IPS-18a (cell line): Measurements from ENCODE around the gene RNF220.
"Not testable (repeated sequence)": the region's sequence is repeated elsewhere in the genome, so short reads cannot be mapped to it uniquely, and the experiment has no call there.

Experiments
- H3K27ac ChIP-seq: one replicate; pipeline ENCODE4 v1.5.1; 2013; ENCODE audit warnings: low read length
- H3K27me3 ChIP-seq: one replicate; pipeline ENCODE4 v1.6.1; 2013; ENCODE audit warnings: mild to moderate bottlenecking, low read length; ENCODE audit not compliant: control insufficient read depth, insufficient read depth
- H3K36me3 ChIP-seq: one replicate; pipeline ENCODE4 v1.6.1; 2013; ENCODE audit warnings: low read depth, low read length; ENCODE audit not compliant: control insufficient read depth
- H3K4me1 ChIP-seq: one replicate; pipeline ENCODE4 v1.6.1; 2013; ENCODE audit warnings: low read depth, low read length; ENCODE audit not compliant: control insufficient read depth
- H3K4me3 ChIP-seq: one replicate; pipeline ENCODE4 v1.5.1; 2013; ENCODE audit warnings: low read length
- H3K9ac ChIP-seq: one replicate; pipeline ENCODE4 v1.6.1; 2013; ENCODE audit warnings: mild to moderate bottlenecking, low read length, moderate library complexity
- H3K9me3 ChIP-seq: one replicate; pipeline ENCODE4 v1.6.1; 2013; ENCODE audit warnings: low read depth, low read length; ENCODE audit not compliant: control insufficient read depth

The RNF220 gene

DNA sequence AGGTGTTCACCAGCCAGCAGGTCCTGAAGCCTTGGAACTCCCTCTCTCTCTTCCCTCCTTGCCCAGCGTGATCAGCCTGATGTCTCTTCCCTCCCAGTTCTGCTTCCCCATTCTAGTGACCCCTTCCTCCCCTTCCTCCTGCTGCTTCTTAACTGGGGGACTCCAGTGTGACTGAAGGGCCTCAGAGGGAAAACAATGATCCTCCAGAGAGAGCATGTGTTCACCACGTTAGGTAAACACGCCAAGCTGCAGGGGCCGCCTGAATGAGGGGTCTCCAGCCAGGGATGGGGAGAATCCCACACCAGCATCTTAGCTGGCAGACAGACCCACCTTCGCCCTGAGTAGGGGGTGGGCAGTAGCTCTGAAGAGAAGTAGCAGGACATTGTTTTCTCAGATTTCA is 144.5 kb downstream of the RNF220 start:
- peaks cover 31% of the 10 kb centered on the region for H3K27me3 ChIP-seq
- H3K4me1 ChIP-seq: peaks cover 11% of the 10 kb centered on the region
- H3K9me3 ChIP-seq: no peaks in the 10 kb centered on the region
- no peak overlapping the region for H3K27ac ChIP-seq
- no peaks in the 10 kb centered on the region for H3K36me3 ChIP-seq
- no peak overlapping the region for H3K4me3 ChIP-seq
- H3K9ac ChIP-seq: no peak overlapping the region

DNA sequence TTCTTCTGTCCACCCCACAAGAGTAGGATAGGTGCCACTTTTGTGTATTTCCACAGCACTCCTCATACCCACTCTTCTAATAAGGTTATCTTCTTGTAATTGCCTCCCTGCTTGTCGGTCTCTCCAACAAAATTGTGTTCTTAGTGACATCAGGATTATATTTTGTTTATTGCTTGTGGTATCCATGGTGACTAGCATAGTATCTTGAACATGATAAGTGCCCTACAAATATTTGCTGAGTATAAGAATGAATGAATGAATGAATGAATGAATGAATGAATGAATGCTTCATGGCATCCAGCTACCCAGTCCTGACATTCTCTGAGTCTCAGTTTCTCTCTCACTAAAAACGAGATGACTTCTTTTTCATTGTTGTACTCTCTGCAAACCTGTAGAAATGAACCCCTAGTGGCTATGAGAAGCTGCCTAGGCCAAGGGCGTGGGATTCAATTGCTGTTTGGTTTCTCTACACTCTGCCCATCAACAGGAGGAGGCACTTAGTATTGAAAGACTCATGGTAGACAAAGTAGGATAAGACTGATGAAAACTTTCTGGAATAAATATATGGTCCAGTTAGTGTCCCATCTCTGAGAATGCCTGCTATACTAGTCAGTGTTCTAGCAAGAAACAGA is 148.2 kb downstream of the RNF220 start:
- Histone ChIP-seq H3K36me3 (no peaks in the 10 kb centered on the region), H3K27ac (no peak overlapping the region), H3K9me3 (no peaks in the 10 kb centered on the region), H3K27me3 (no peaks in the 10 kb centered on the region), H3K4me1 (peaks cover 9% of the 10 kb centered on the region), H3K4me3 (no peak overlapping the region), H3K9ac (no peak overlapping the region)

DNA sequence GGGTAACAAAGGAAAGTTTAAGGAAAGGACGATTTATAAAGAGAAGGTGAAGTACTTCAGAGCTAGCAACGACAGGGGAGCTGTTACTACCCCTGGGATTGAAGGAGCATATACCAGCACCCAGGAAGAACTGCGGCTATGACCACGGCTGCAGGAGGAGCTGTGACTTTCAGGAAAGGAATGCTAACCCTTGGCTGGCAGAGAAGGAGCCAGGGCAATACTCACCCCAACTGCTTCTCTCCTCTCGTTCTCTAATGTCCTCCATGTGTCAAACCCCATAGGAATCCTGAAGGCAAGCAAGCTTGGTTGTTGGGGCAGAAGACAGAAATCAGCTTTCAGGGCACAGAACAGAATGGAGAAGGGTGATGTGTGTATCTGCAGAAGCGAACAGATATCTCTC is 148.7 kb downstream of the RNF220 start:
- Histone ChIP-seq H3K27ac (no peak overlapping the region), H3K4me3 (no peak overlapping the region), H3K27me3 (no peaks in the 10 kb centered on the region), H3K9me3 (no peaks in the 10 kb centered on the region), H3K9ac (no peak overlapping the region), H3K36me3 (no peaks in the 10 kb centered on the region), H3K4me1 (peaks cover 10% of the 10 kb centered on the region)

DNA sequence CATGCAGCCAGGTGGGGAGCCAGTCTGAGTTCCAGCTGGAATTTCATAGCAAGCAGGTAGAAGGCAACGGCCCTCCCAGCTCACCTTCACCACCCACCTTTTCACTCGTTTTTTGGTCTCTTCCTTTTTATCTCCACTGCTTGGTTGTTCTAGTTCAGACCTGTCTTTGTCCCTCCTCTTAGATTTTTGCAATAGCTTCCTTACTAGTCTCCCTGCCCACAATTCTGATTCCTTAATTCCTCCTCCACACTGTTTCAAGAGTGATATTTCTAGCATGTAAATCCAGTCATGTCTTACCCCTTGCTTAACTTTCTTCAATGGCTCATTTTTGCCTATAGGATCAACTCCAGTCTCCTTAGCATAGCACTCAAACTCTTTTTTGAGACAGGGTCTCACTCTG is 149.7 kb downstream of the RNF220 start:
- Histone ChIP-seq H3K27ac (no peak overlapping the region), H3K9ac (no peak overlapping the region), H3K4me1 (peaks cover 10% of the 10 kb centered on the region), H3K9me3 (no peaks in the 10 kb centered on the region), H3K36me3 (no peaks in the 10 kb centered on the region), H3K27me3 (no peaks in the 10 kb centered on the region), H3K4me3 (no peak overlapping the region)

DNA sequence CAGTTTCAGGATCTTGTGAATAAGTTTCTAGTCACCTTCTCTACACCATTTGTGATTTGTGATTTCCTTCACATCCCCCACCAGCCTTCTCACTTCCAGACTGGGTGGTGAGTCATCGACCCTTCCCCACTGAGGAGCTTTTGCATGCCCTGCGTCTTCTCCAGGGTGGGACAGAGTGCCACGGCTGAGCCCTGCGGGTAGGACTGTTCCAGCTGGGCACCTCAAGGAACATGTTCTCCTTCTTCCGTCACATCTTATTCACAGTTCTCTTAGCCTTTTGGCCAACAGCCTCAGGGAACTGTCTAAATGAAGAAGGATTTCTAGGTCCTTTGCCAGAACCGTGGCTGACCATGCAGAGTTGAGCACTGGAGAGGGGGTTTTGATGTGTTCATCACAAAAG is 152.7 kb downstream of the RNF220 start:
- Histone ChIP-seq H3K4me1 (peaks cover 10% of the 10 kb centered on the region), H3K4me3 (no peak overlapping the region), H3K36me3 (no peaks in the 10 kb centered on the region), H3K9me3 (no peaks in the 10 kb centered on the region), H3K9ac (no peak overlapping the region), H3K27me3 (peaks cover 5% of the 10 kb centered on the region), H3K27ac (no peak overlapping the region)

DNA sequence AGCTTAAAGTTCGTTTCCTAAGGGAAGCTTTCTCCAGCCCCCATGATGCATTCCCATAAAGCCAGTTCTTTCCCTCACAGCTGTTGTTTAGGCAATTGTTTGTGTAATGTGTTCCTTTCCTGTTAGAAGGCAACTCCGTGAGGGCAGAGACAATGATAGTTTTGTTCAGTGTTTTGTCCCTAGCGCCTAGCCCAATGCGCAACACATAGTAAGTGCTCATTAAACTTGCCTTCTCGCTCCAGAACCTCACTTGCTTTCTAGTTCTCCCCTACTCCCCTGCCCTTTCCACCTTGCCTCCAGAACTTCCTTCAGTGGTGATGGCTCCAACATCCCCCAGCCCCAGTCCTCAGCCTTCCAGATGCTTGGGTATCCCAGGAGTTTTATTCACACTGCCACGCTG is 153.8 kb downstream of the RNF220 start:
- Histone ChIP-seq H3K9me3 (no peaks in the 10 kb centered on the region), H3K9ac (no peak overlapping the region), H3K27ac (no peak overlapping the region), H3K36me3 (no peaks in the 10 kb centered on the region), H3K4me1 (peaks cover 10% of the 10 kb centered on the region), H3K27me3 (peaks cover 16% of the 10 kb centered on the region), H3K4me3 (no peak overlapping the region)

- Histone ChIP-seq H3K9ac (no peak overlapping the region), H3K27me3 (peaks cover 21% of the 10 kb centered on the region), H3K27ac (no peak overlapping the region), H3K36me3 (no peaks in the 10 kb centered on the region), H3K4me1 (peaks cover 10% of the 10 kb centered on the region), H3K4me3 (no peak overlapping the region), H3K9me3 (no peaks in the 10 kb centered on the region)
These were observed 154.3 kb downstream of the RNF220 start for GRCh38 chr1:44559330-44559729.

- H3K27me3 ChIP-seq: peaks cover 26% of the 10 kb centered on the region
- no peak overlapping the region for H3K4me3 ChIP-seq
- H3K36me3 ChIP-seq: no peaks in the 10 kb centered on the region
- H3K9ac ChIP-seq: no peak overlapping the region
- H3K9me3 ChIP-seq: no peaks in the 10 kb centered on the region
- H3K27ac ChIP-seq: no peak overlapping the region
- peaks cover 13% of the 10 kb centered on the region for H3K4me1 ChIP-seq
These were observed 154.9 kb downstream of the RNF220 start for GRCh38 chr1:44559913-44560312.

DNA sequence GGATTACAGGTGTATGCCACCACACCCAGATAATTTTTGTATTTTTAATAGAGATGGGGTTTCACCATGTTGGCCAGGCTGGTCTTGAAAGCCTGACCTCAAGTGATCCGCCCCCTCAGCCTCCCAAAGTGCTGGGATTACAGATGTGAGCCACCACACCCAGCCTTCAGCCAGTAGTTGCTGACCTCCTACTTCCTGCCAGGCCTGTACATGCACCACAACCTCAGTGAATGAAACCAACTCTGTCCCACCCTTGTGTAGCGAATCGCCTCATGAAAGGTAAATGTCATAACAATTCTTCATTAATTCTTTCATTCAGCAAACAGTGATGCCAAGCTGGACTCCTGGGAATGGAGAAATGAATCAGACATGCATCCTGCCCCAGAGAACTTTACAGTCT is 155.6 kb downstream of the RNF220 start:
- Histone ChIP-seq H3K4me1 (peaks cover 14% of the 10 kb centered on the region), H3K27me3 (peaks cover 30% of the 10 kb centered on the region)
- H3K9me3 ChIP-seq, H3K4me3 ChIP-seq, H3K27ac ChIP-seq, H3K36me3 ChIP-seq, H3K9ac ChIP-seq: not testable (repeated sequence)

- no peaks in the 10 kb centered on the region for H3K36me3 ChIP-seq
- H3K9ac ChIP-seq: no peak overlapping the region
- no peak overlapping the region for H3K4me3 ChIP-seq
- no peaks in the 10 kb centered on the region for H3K9me3 ChIP-seq
- no peak overlapping the region for H3K27ac ChIP-seq
- H3K27me3 ChIP-seq: peaks cover 38% of the 10 kb centered on the region
- H3K4me1 ChIP-seq: peaks cover 6% of the 10 kb centered on the region
These were observed 160.2 kb downstream of the RNF220 start for GRCh38 chr1:44565259-44565750.

GRCh38 chr1:44565833-44566232 is 160.8 kb downstream of the RNF220 start:
- H3K36me3 ChIP-seq: no peaks in the 10 kb centered on the region
- no peaks in the 10 kb centered on the region for H3K9me3 ChIP-seq
- peaks cover 38% of the 10 kb centered on the region for H3K27me3 ChIP-seq
- no peak overlapping the region for H3K9ac ChIP-seq
- H3K27ac ChIP-seq: no peak overlapping the region
- H3K4me3 ChIP-seq: no peak overlapping the region
- H3K4me1 ChIP-seq: peaks cover 6% of the 10 kb centered on the region

- no peak overlapping the region for H3K4me3 ChIP-seq
- no peaks in the 10 kb centered on the region for H3K36me3 ChIP-seq
- H3K27ac ChIP-seq: no peak overlapping the region
- peaks cover 38% of the 10 kb centered on the region for H3K27me3 ChIP-seq
- H3K9me3 ChIP-seq: no peaks in the 10 kb centered on the region
- H3K4me1 ChIP-seq: peaks cover 6% of the 10 kb centered on the region
- no peak overlapping the region for H3K9ac ChIP-seq
These were observed 161.4 kb downstream of the RNF220 start for GRCh38 chr1:44566281-44567046.
